MM.1S (cell line): ENCODE measurements around the gene IGDCC3.
A peak's percentile ranks its signal among the peaks of the same experiment; 100 is the strongest.

Experiments used
- DNase-seq: peaks from one replicate; pipeline ENCODE4 v3.0.0-alpha.2; 2015
- H2AFZ ChIP-seq: fragments of 300-600 bp; sonication (generic); 2 replicates; pipeline ENCODE4 v1.6.0; 2016; ENCODE audit warnings: antibody characterized with exemption, low read length
- H3F3A ChIP-seq: fragments of 300-600 bp; sonication (generic); 2 replicates; pipeline ENCODE4 v1.6.1; 2016; ENCODE audit warnings: mild to moderate bottlenecking, antibody characterized with exemption, low read length, moderate library complexity, mixed read lengths; ENCODE audit not compliant: insufficient read depth
- H3K27ac ChIP-seq: fragments of 300-600 bp; sonication (generic); 2 replicates; pipeline ENCODE4 v1.5.1; 2016; ENCODE audit warnings: mild to moderate bottlenecking, low read length
- H3K27me3 ChIP-seq: fragments of 300-600 bp; sonication (generic); replicated peaks from 2 replicates; pipeline ENCODE4 v1.6.0; 2016; ENCODE audit warnings: low read length; ENCODE audit not compliant: insufficient read depth
- H3K36me3 ChIP-seq: fragments of 300-600 bp; sonication (generic); replicated peaks from 2 replicates; pipeline ENCODE4 v1.6.1; 2016; ENCODE audit warnings: mild to moderate bottlenecking, low read length, mixed read lengths; ENCODE audit not compliant: insufficient read depth
- H3K4me1 ChIP-seq: fragments of 300-600 bp; sonication (generic); 2 replicates; pipeline ENCODE4 v1.6.1; 2016; ENCODE audit warnings: low read length, mixed read lengths
- H3K4me2 ChIP-seq: fragments of 300-600 bp; sonication (generic); 2 replicates; pipeline ENCODE4 v1.6.0; 2016; ENCODE audit warnings: low read depth, low read length
- H3K4me3 ChIP-seq: fragments of 300-600 bp; sonication (generic); 2 replicates; pipeline ENCODE4 v1.5.1; 2016; ENCODE audit warnings: low read length, mixed read lengths
- H3K79me2 ChIP-seq: fragments of 300-600 bp; sonication (generic); 2 replicates; pipeline ENCODE4 v1.6.1; 2016; ENCODE audit warnings: mixed run types, low read length, mixed read lengths
- H3K9ac ChIP-seq: fragments of 300-600 bp; sonication (generic); 2 replicates; pipeline ENCODE4 v1.6.1; 2016; ENCODE audit warnings: low read length, mixed read lengths
- H3K9me2 ChIP-seq: fragments of 300-600 bp; sonication (generic); replicated peaks from 2 replicates; pipeline ENCODE4 v1.6.1; 2016; ENCODE audit warnings: mild to moderate bottlenecking, low read length, mixed read lengths; ENCODE audit not compliant: insufficient read depth
- H3K9me3 ChIP-seq: fragments of 300-600 bp; sonication (generic); replicated peaks from 2 replicates; pipeline ENCODE4 v1.6.1; 2016; ENCODE audit warnings: mild to moderate bottlenecking, low read length, mixed read lengths; ENCODE audit not compliant: insufficient read depth
- H4K20me1 ChIP-seq: fragments of 300-600 bp; sonication (generic); 2 replicates; pipeline ENCODE4 v1.6.1; 2016; ENCODE audit warnings: mild to moderate bottlenecking, low read length, moderate library complexity, mixed read lengths; ENCODE audit not compliant: insufficient read depth
- EZH2 ChIP-seq: fragments of 300-600 bp; sonication (generic); optimal IDR thresholded peaks from 2 replicates; pipeline ENCODE3; 2017; ENCODE audit warnings: low read depth, mild to moderate bottlenecking, antibody characterized with exemption, low read length, mixed read lengths
- EZH2phosphoT487 ChIP-seq: fragments of 300-600 bp; sonication (generic); IDR thresholded peaks from 2 replicates; pipeline ENCODE4 v1.6.1; 2018; ENCODE audit warnings: antibody characterized with exemption, low read length
- TF ChIP-seq, protein P1 (sequence below): fragments of 300-600 bp; sonication (generic); IDR thresholded peaks from 2 replicates; pipeline ENCODE4 v1.5.1; 2016; ENCODE audit warnings: antibody characterized with exemption, low read length, mixed read lengths

IGDCC3 gene

DNA sequence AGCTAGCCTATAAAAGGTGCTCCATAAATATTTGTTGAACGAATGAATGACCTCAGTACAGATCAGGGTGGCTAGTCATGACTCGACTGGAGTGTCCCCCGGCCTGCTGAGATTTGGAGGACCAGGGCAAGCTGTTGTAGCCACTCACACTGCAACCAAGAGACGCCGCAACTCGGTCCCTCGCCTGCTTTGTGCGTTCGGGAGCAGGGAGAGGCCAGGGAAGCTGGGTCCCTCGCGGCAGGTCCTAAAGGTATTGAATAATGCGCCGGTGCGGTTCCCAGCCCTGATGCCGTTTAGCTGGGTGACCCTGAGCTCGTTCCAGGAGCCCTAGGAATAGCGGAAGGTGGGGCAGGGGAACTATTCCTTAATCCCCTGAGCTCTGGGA is 43.2 kb upstream of the IGDCC3 start:
- Histone ChIP-seq H3K4me2 (0 out of 2 replicates have a peak overlapping the region, but pooled peaks have one; percentile 88), H3K4me3 (0 out of 2 replicates have a peak overlapping the region, but pooled peaks have one; percentile 45)

DNA sequence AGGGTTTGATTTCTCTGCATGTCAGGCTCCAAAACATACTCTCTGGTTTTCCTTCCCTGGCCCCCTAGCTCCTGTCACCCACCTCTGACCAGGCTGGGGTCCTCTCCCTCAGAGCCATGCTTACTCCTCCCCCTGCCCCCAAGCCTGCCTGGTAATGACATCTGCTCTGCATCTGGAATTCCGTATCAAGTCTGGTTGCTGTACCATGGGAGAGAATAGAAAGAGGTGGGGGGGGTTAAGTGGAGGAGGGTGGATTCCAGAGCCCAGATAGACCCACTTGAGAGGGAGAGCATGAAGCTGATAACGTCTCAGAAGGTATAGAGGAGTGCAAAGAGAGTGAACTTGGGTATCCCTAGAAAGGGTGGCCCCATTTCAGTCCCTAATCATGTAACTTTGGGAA is 40.8 kb upstream of the IGDCC3 start:
- Histone ChIP-seq H3K4me3 (no peak overlapping the region), H3K27ac (no peak overlapping the region), H3K27me3 (peaks cover 40% of the 10 kb centered on the region)

More for the DNA sequence above, 43.2 kb upstream of the IGDCC3 start:
- H4K20me1 ChIP-seq: no peaks in the 10 kb centered on the region
- H2AFZ ChIP-seq: no peak overlapping the region
- peaks cover 5% of the 10 kb centered on the region; the same call in 1 of the 2 replicates for H3K4me1 ChIP-seq
- no peak overlapping the region for H3K9ac ChIP-seq
- H3K27ac ChIP-seq: no peak overlapping the region
- H3K9me3 ChIP-seq: no peaks in the 10 kb centered on the region
- peaks cover 45% of the 10 kb centered on the region for H3K27me3 ChIP-seq
- no peaks in the 10 kb centered on the region for H3F3A ChIP-seq
- H3K9me2 ChIP-seq: no peaks in the 10 kb centered on the region
- H3K79me2 ChIP-seq: no peaks in the 10 kb centered on the region
- H3K36me3 ChIP-seq: no peaks in the 10 kb centered on the region
- no peak for DNase-seq
- TF ChIP-seq, protein P1, sequence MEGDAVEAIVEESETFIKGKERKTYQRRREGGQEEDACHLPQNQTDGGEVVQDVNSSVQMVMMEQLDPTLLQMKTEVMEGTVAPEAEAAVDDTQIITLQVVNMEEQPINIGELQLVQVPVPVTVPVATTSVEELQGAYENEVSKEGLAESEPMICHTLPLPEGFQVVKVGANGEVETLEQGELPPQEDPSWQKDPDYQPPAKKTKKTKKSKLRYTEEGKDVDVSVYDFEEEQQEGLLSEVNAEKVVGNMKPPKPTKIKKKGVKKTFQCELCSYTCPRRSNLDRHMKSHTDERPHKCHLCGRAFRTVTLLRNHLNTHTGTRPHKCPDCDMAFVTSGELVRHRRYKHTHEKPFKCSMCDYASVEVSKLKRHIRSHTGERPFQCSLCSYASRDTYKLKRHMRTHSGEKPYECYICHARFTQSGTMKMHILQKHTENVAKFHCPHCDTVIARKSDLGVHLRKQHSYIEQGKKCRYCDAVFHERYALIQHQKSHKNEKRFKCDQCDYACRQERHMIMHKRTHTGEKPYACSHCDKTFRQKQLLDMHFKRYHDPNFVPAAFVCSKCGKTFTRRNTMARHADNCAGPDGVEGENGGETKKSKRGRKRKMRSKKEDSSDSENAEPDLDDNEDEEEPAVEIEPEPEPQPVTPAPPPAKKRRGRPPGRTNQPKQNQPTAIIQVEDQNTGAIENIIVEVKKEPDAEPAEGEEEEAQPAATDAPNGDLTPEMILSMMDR: no peak
- no peak for TF ChIP-seq EZH2
- no peak for TF ChIP-seq EZH2phosphoT487

DNA sequence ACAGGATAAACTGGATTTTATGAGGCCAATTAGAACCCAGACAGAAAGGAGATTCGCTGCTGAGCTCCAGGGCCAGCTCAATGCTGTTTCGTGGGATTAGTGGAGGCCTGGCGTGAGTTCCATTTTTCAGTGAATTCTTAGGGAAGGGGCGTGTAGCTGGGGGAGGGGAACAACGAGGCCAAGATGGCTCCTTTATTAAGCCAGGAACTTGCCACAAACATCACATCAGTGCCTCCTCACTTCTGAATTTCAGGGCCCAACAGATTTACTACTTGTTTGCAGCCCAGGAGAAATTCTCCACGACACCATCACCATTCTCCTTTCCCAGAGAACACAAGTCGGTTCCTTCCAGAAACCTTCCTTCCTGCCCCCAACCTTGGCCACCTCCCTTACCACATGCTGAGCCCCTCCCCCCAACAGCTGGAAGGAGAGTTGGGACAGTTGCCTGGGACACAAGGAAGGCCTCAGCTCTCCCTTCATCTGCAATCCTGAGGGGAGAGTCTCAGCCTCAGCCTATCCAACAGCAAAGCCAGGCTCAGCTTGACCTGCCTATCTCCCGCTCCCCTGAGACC is 39.1 kb upstream of the IGDCC3 start:
- peaks cover 3% of the 10 kb centered on the region; the same call in 1 of the 2 replicates for H3K4me1 ChIP-seq
- no peaks in the 10 kb centered on the region for H3K9me2 ChIP-seq
- no peaks in the 10 kb centered on the region for H3K79me2 ChIP-seq
- H3K4me3 ChIP-seq: no peak overlapping the region
- no peak overlapping the region for H3K9ac ChIP-seq
- no peak overlapping the region for H3K27ac ChIP-seq
- DNase-seq: no peak
- no peaks in the 10 kb centered on the region for H4K20me1 ChIP-seq
- H3K4me2 ChIP-seq: no peak overlapping the region
- no peaks in the 10 kb centered on the region for H3K9me3 ChIP-seq
- H3F3A ChIP-seq: no peaks in the 10 kb centered on the region
- H2AFZ ChIP-seq: no peak overlapping the region
- peaks cover 28% of the 10 kb centered on the region for H3K27me3 ChIP-seq
- no peaks in the 10 kb centered on the region for H3K36me3 ChIP-seq
- TF ChIP-seq EZH2: no peak
- TF ChIP-seq, protein P1: no peak
- TF ChIP-seq EZH2phosphoT487: no peak

More for the DNA sequence above, 40.8 kb upstream of the IGDCC3 start:
- H2AFZ ChIP-seq: no peak overlapping the region
- no peak for DNase-seq
- H3K9ac ChIP-seq: no peak overlapping the region
- no peaks in the 10 kb centered on the region for H4K20me1 ChIP-seq
- H3K36me3 ChIP-seq: no peaks in the 10 kb centered on the region
- H3K4me1 ChIP-seq: peaks cover 5% of the 10 kb centered on the region; the same call in 1 of the 2 replicates
- H3K4me2 ChIP-seq: no peak overlapping the region
- H3K9me3 ChIP-seq: no peaks in the 10 kb centered on the region
- H3K79me2 ChIP-seq: no peaks in the 10 kb centered on the region
- no peaks in the 10 kb centered on the region for H3F3A ChIP-seq
- no peaks in the 10 kb centered on the region for H3K9me2 ChIP-seq
- no peak for TF ChIP-seq EZH2
- TF ChIP-seq, protein P1: no peak
- no peak for TF ChIP-seq EZH2phosphoT487
